ENCODE measurements around the gene MTA1.

GRCh38 chr14:105478398-105479251 is 59.0 kb downstream of the MTA1 start:
- TF ChIP-seq SREBF2 (IDR thresholded peaks at IDR 0.05) (no peak), CTCF (IDR thresholded peaks at IDR 0.05) (no peak), RFX5 (IDR thresholded peaks at IDR 0.05) (no peak), JUNB (IDR thresholded peaks at IDR 0.05) (no peak), POLR2A (IDR thresholded peaks at IDR 0.05; ENCODE audit: low read length) (no peak), REST (IDR thresholded peaks at IDR 0.05) (no peak), EP300 (IDR thresholded peaks at IDR 0.05) (no peak)
